GM19324 (cell line): ENCODE results near the gene ZDHHC11.
A peak's percentile ranks its signal among the peaks of the same experiment; 100 is the strongest.
"Not testable (repeated sequence)": the region's sequence is repeated elsewhere in the genome, so short reads cannot be mapped to it uniquely, and the experiment has no call there.

Experiments used
- ATAC-seq: cut with Tn5 transposase; IDR thresholded peaks from one replicate; pipeline ENCODE4 v1.9.1; 2021; ENCODE audit warnings: mild to moderate bottlenecking, moderate library complexity; ENCODE audit not compliant: unreplicated experiment, low FRiP score

Gene ZDHHC11

DNA sequence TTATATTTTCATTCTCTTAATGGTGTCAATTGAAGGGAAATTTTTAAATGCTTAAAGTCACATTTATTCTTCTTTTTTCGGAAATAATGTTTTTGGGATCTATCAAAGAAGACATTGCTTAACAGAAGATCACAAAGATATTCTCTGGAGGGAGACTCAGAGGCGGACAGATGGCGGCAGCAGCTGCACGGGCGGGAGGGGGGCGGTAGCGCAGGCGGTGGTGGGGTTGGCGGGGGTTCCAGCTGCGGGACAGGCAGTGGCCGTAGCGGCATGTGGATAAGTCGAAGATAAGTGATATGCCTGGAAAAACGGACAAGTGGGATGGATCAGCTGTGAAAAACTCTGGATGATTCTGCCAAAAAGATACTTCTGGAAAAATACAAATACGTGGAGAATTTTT is 34.6 kb downstream of the ZDHHC11 start:
- no peak for ATAC-seq

DNA sequence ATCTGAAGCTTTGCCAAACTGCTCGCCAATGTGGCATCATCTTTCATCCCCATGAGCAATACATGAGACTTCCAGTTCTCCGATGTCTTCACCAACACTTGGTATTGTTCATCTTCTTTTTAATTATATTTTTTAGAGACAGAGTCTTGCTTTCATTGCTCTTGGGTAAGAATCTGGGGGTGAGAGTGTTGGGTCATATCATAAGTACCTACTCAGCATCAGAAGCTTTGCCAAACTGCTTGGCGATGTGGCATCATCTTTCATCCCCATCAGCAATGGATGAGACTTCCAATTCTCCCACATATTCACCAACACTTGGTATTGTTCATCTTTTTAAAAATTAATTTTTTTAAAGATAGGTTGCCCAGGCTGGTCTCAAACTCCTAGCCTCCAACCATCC is 35.3 kb downstream of the ZDHHC11 start:
- ATAC-seq, result no peak

GRCh38 chr5:813575-813974 is 37.2 kb downstream of the ZDHHC11 start:
- not testable (repeated sequence) for ATAC-seq

DNA sequence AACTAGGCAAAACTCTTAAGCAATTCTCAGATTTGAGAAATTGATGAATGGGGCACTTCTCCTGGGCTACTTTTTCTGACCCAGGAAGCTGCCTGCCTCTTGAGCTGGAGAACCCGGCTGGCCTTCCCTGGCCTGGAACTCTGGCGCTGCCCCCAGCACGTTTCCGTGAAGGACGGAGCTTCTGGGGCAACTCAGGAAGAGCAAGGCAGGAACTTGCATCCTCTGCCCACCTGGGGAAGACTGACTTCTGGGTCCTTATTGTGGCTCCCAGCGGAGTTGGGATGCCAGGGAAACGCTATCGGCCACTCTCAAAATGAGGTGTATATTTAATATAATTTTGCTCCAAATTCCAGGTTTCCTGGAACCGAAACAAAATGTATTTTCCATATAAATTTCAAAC is 39.4 kb downstream of the ZDHHC11 start:
- not testable (repeated sequence) for ATAC-seq

DNA sequence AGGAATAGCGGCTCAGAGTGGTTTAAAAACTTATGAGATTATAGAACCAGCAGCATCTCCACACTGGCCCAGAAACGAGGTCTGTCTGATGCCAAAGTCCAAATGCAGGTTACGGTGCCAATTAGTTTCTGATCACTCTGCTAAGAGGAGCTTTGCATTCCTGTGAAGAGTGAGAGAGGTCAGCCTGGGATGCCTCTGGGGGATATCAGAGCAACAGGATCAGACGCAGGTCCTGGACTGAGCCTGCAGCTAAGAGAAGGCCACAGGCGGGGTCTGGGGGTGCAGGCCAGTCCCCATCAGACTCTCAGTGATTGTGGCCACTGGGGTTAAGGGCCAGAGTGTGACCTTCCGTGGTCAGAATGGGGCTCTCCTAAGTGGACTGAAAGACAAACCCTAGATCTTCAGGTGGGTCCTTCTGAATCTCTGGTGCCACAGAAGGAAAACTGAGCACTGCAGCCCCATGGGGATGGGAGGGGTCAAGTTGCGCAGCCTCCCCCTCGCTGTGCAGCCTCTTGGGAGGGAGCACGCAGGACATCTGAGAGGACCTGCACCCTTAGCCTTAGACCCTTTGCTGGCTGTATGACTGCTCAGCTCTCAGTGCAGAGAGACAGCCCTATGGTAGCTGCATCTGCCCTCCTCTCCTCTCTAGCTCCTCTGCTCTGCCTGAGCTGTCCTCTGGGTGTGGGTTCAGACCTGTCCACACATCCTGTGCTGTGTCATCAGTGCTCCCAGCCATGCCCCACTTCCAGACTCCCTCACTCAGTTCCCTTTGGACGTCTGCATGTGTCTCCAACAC is 42.9 kb downstream of the ZDHHC11 start:
- ATAC-seq, result not testable (repeated sequence)

DNA sequence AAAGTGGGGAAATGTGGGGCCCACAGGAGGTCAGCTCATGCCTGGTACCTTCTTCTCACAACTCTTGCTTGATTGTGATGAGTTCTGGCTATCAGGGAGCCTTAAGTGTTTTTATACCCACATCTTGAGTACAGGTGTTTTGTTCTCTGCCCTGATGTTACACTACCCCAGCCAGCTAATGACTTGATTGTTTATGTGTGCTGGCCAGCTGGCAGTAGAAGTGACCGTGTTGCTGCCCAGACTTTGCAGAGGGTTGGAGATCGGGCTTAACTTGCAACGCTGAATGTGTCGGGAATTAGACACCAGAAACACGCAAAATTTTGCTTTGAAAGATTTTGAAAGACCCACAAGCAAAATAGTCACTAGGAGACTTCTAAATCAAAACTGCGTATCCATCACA is 49.3 kb downstream of the ZDHHC11 start:
- no peak for ATAC-seq

GRCh38 chr5:801055-801454 is 49.7 kb downstream of the ZDHHC11 start:
- not testable (repeated sequence) for ATAC-seq

DNA sequence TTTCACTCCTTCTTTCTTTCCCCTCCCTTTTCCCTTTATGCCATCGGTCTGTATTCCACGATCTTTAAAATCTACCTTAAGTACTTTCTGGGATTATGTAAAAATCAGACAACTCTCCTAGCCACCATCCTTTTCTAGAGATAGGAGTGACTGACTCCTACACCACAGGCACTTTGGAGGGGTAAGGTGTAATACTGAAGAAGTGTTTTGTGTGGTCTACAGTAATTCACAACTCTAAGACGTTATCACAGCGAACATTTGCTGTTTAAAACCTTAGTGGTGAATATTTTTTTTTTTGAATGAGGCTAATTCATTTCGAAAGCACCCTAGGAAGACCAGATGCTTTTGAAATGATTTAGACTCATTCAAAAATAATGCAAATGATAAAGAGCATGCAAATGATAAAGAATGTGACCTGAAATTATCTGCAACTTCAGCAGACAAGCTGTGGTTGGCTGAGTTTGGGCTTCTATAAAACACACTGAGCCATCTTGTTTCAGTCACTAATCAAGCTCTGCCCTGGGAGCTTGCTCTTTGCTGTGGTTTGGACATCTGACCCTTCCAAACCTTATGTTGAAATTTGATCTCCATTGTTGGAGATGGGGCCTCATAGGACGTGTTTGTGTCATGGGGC is 52.2 kb downstream of the ZDHHC11 start:
- ATAC-seq, result not testable (repeated sequence)

DNA sequence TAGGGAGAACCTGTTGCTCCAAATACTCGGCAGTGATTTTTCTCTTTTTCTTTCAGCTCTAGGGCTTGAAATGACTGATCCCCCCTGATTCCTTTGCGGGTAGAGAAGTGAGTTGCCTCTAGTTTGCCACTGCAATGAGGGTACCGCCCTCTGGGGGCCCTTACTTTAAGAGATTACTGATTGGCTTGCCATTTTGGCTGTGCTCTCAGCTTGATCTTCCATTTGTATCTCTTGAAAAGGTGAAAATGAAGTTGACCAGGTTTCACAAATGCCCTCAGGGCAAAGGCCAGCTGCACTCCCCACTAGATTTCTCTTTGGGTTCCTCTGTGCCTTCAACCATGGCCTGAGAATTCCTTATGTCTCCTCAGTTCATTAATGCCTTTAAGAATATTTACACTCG is 52.8 kb downstream of the ZDHHC11 start:
- not testable (repeated sequence) for ATAC-seq

DNA sequence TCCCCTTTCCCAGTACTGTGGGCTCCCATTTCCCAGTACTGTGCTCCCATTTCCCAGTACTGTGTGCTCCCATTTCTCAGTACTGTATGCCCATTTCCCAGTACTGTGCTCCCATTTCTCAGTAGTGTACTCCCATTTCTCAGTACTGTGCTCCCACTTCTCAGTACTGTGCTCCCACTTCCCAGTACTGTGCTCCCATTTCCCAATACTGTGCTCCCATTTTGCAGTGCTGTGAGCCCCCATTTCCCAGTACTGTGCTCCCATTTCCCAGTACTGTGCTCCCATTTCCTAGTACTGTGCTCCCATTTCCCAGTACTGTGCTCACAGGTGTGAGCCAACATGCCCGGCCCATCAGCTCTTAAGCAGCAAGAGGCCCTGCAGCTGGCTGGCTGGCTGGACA is 54.9 kb downstream of the ZDHHC11 start:
- ATAC-seq, result not testable (repeated sequence)

GRCh38 chr5:794948-795347 is 55.8 kb downstream of the ZDHHC11 start:
- ATAC-seq, result not testable (repeated sequence)

DNA sequence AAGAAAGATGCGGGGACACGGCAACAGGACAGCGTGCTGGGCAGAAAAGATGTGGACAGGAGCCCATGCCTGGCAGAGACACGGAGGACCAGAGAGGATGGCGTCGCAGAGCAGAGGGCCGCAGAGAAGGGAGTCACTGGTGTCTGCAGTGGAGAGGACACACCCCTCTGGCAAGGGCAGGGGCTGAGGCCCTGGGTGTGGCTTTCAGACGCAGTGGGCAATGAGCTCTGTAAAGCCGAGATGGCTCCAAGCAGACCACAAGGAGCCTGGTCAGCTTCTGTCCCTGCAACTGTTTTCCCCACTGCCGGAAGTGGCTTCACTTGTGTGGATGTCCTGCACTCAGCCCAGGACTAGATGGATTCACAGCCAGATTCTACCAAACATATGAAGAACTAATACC is 62.1 kb downstream of the ZDHHC11 start:
- not testable (repeated sequence) for ATAC-seq

- not testable (repeated sequence) for ATAC-seq
These were observed 62.9 kb downstream of the ZDHHC11 start for GRCh38 chr5:787857-788233.

- not testable (repeated sequence) for ATAC-seq
These were observed 63.4 kb downstream of the ZDHHC11 start for GRCh38 chr5:787224-787856.

GRCh38 chr5:785181-785705 is 65.5 kb downstream of the ZDHHC11 start:
- peak; percentile 10 for ATAC-seq

GRCh38 chr5:784428-785177 is 66.2 kb downstream of the ZDHHC11 start, which contains the start of gene ZDHHC11B:
TSS of gene ZDHHC11B (minus strand) at chr5:784729. CDS start at chr5:766919, 17,810 bp downstream.
- ATAC-seq, result peak; percentile 53

GRCh38 chr5:783881-784427 is 66.8 kb downstream of the ZDHHC11 start:
- not testable (repeated sequence) for ATAC-seq

GRCh38 chr5:783049-783802 is 67.6 kb downstream of the ZDHHC11 start:
- not testable (repeated sequence) for ATAC-seq

GRCh38 chr5:782356-782755 is 68.4 kb downstream of the ZDHHC11 start:
- not testable (repeated sequence) for ATAC-seq
